Measurements from ENCODE around the gene RPS3. TPM values are rescaled to one million over a fixed set of nuclear protein-coding genes. Genes with fewer than 3 reads are reported as not detected.

Gene RPS3
- total and polyA plus RNA-seq, 2 of the 13 experiments (the other 11 are each of a cell fraction or from before 2014, with no cell fraction given): 2,143 to 3,616 TPM

DNA sequence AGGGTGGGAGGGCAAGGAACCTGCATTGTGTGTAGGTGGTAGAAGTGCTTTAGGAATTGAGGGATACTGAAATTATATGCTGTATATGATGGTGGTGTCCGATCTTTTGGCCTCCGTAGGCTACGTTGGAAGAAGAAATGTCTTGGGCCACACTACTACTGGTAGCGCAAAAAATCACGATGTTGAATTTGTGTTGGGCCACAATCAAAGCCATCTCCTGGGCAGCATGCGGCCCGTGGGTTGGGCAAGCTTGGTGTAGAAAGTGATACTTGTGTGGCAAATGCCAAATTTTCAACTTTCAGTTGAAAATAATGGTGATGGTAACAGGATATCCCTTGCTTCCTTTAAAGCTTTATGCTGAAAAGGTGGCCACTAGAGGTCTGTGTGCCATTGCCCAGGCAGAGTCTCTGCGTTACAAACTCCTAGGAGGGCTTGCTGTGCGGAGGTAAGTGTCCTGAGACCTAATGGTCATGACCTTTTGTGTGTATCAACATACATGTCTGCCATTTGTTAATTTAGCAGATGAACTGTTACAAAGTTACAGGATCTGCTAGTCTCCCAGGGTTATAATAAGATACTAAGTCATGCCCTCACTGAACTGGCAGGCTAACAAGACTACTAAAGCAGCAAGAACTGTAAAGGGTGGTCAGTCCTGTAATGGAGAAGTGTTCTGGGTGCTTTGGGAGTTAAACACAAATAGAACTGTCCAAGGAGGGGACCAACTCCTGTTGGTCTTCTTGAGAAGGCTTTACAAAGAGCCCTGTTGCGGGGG is 2.9 kb downstream of the RPS3 start:
- H3K4me2 ChIP-seq (ENCODE audit: low read depth, low read length): peak overlapping the region; percentile 89
- H3K36me3 ChIP-seq (replicated peaks in 1 of 2; ENCODE audit: control insufficient read depth in 1 of 2, insufficient read depth in 2 of 2, low read length in 2 of 2): peaks cover 25 to 62% of the 10 kb centered on the region in 2 experiments
- FAIRE-seq (no peak), DNase-seq (ENCODE audit: low spot score) (no peak), ATAC-seq (no peak)
- H4K20me1 ChIP-seq (ENCODE audit: insufficient read depth, low read length): peaks cover 74% of the 10 kb centered on the region
- H2AFZ ChIP-seq (ENCODE audit: low read length): no peak overlapping the region
- peak overlapping the region; percentile 16 for H3K27ac ChIP-seq (ENCODE audit: extremely low read length, insufficient read depth, low read length)
- no TSS peak for BruUV-seq (replicated peaks)
- intact Hi-C loops (cut with micrococcal nuclease; ENCODE audit: unreplicated experiment) (no loop called here), in situ Hi-C loops (cut with HindIII; ENCODE audit: extremely low pct_ligation_motif_present, low pct_unique_long_range_greater_than_20kb) (no loop called here)
- peak overlapping the region; percentile 99 for H3K9ac ChIP-seq (ENCODE audit: insufficient read depth, low read depth, low read length)
- whole genome bisulfite sequencing (ENCODE audit: low lambda C conversion rate): 89% methylated on average over 10 of the region's 10 CpGs
- H3K4me3 ChIP-seq (replicated peaks in 1 of 3; ENCODE audit: insufficient read depth in 1 of 3, low read depth in 2 of 3, low read length in 3 of 3): peak overlapping the region; percentile 91 to 96 (median 96)
- peaks cover 57% of the 10 kb centered on the region for H3K79me2 ChIP-seq (ENCODE audit: insufficient read depth, low read length)
- ChIA-PET CTCF (ENCODE audit: low intra/inter-chr PET ratio, low total read pairs) (no interaction called here), POLR2A (no interaction called here)
- peaks cover 0 to 6% of the 10 kb centered on the region in 2 experiments; a peak in 1 of 5 replicates for H3K27me3 ChIP-seq (ENCODE audit: control insufficient read depth in 1 of 2, insufficient read depth in 2 of 2, low read length in 2 of 2)
- TF ChIP-seq KMT2A (CRISPR knock-in tag; IDR thresholded peaks at IDR 0.05) (no peak), RBFOX2 (IDR thresholded peaks at IDR 0.05; ENCODE audit: low read depth, low read length) (0 out of 2 replicates have a peak, but pooled peaks have one; percentile 39), MZF1 (CRISPR knock-in tag; IDR thresholded peaks at IDR 0.05; ENCODE audit: borderline replicate concordance) (no peak), PAF1 (CRISPR knock-in tag; IDR thresholded peaks at IDR 0.05) (no peak), FOXP1 (IDR thresholded peaks at IDR 0.05) (no peak), FOXP1 (CRISPR knock-in tag; IDR thresholded peaks at IDR 0.05) (no peak), RBM22 (optimal IDR thresholded peaks at IDR 0.05; ENCODE audit: low read length) (peak; percentile 16), ZFP36L1 (CRISPR knock-in tag; IDR thresholded peaks at IDR 0.05) (no peak), ZNF296 (CRISPR knock-in tag; conservative IDR thresholded peaks at IDR 0.05) (no peak)
- TF ChIP-seq, protein P1, sequence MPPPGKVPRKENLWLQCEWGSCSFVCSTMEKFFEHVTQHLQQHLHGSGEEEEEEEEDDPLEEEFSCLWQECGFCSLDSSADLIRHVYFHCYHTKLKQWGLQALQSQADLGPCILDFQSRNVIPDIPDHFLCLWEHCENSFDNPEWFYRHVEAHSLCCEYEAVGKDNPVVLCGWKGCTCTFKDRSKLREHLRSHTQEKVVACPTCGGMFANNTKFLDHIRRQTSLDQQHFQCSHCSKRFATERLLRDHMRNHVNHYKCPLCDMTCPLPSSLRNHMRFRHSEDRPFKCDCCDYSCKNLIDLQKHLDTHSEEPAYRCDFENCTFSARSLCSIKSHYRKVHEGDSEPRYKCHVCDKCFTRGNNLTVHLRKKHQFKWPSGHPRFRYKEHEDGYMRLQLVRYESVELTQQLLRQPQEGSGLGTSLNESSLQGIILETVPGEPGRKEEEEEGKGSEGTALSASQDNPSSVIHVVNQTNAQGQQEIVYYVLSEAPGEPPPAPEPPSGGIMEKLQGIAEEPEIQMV (CRISPR knock-in tag; IDR thresholded peaks at IDR 0.05; ENCODE audit: low read depth): no peak
- TF ChIP-seq, protein P2, sequence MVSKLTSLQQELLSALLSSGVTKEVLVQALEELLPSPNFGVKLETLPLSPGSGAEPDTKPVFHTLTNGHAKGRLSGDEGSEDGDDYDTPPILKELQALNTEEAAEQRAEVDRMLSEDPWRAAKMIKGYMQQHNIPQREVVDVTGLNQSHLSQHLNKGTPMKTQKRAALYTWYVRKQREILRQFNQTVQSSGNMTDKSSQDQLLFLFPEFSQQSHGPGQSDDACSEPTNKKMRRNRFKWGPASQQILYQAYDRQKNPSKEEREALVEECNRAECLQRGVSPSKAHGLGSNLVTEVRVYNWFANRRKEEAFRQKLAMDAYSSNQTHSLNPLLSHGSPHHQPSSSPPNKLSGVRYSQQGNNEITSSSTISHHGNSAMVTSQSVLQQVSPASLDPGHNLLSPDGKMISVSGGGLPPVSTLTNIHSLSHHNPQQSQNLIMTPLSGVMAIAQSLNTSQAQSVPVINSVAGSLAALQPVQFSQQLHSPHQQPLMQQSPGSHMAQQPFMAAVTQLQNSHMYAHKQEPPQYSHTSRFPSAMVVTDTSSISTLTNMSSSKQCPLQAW (CRISPR knock-in tag; IDR thresholded peaks at IDR 0.05): 0 out of 2 replicates have a peak, but pooled peaks have one; percentile 21
- TF ChIP-seq, protein P3, sequence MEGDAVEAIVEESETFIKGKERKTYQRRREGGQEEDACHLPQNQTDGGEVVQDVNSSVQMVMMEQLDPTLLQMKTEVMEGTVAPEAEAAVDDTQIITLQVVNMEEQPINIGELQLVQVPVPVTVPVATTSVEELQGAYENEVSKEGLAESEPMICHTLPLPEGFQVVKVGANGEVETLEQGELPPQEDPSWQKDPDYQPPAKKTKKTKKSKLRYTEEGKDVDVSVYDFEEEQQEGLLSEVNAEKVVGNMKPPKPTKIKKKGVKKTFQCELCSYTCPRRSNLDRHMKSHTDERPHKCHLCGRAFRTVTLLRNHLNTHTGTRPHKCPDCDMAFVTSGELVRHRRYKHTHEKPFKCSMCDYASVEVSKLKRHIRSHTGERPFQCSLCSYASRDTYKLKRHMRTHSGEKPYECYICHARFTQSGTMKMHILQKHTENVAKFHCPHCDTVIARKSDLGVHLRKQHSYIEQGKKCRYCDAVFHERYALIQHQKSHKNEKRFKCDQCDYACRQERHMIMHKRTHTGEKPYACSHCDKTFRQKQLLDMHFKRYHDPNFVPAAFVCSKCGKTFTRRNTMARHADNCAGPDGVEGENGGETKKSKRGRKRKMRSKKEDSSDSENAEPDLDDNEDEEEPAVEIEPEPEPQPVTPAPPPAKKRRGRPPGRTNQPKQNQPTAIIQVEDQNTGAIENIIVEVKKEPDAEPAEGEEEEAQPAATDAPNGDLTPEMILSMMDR (CRISPR knock-in tag; IDR thresholded peaks at IDR 0.05): 0 out of 2 replicates have a peak, but pooled peaks have one; percentile 11
- TF ChIP-seq, protein P4, sequence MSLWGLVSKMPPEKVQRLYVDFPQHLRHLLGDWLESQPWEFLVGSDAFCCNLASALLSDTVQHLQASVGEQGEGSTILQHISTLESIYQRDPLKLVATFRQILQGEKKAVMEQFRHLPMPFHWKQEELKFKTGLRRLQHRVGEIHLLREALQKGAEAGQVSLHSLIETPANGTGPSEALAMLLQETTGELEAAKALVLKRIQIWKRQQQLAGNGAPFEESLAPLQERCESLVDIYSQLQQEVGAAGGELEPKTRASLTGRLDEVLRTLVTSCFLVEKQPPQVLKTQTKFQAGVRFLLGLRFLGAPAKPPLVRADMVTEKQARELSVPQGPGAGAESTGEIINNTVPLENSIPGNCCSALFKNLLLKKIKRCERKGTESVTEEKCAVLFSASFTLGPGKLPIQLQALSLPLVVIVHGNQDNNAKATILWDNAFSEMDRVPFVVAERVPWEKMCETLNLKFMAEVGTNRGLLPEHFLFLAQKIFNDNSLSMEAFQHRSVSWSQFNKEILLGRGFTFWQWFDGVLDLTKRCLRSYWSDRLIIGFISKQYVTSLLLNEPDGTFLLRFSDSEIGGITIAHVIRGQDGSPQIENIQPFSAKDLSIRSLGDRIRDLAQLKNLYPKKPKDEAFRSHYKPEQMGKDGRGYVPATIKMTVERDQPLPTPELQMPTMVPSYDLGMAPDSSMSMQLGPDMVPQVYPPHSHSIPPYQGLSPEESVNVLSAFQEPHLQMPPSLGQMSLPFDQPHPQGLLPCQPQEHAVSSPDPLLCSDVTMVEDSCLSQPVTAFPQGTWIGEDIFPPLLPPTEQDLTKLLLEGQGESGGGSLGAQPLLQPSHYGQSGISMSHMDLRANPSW (CRISPR knock-in tag; IDR thresholded peaks at IDR 0.05; ENCODE audit: borderline replicate concordance): no peak
- no peaks in the 10 kb centered on the region for H3K9me3 ChIP-seq (ENCODE audit: low read length)
- peaks cover 39% of the 10 kb centered on the region for H3K4me1 ChIP-seq (ENCODE audit: insufficient read depth, low read length)

Measured in HepG2 (cell line).